ENCODE measurements around the gene CCDC91.

- TF ChIP-seq CTCF (IDR thresholded peaks at IDR 0.05) (no peak), POLR2A (IDR thresholded peaks at IDR 0.05) (no peak), EP300 (IDR thresholded peaks at IDR 0.05) (no peak), POLR2AphosphoS5 (IDR thresholded peaks at IDR 0.05) (no peak)
Observed at GRCh38 chr12:28158353-28158752, 31.9 kb upstream of the CCDC91 start.

Data from suprapubic skin (tissue), 4 donors.